HG03565 (cell line): Measurements from ENCODE around the gene ARF3.

Source experiments
- ATAC-seq: cut with Tn5 transposase; IDR thresholded peaks from one replicate; pipeline ENCODE4 v1.9.1; 2021; ENCODE audit warnings: mild to moderate bottlenecking, moderate library complexity; ENCODE audit not compliant: unreplicated experiment

ARF3 gene

GRCh38 chr12:48957141-48958048 lies at the start of gene ARF3:
ARF3 (minus strand) TSS chr12:48957487; CDS start chr12:48941095, 16,392 bp downstream.
- peak; percentile 80 for ATAC-seq

GRCh38 chr12:49000346-49000745 lies 43.1 kb upstream of the ARF3 start:
- ATAC-seq: no peak

GRCh38 chr12:48999371-49000131 lies 42.3 kb upstream of the ARF3 start, which contains the start of gene DDN:
DDN (minus strand) TSS chr12:48999375; CDS start chr12:48999287, 88 bp downstream.
- peak; percentile 31 for ATAC-seq

GRCh38 chr12:48998497-48999353 lies 41.4 kb upstream of the ARF3 start:
- ATAC-seq: peak; percentile 9

GRCh38 chr12:48997719-48998496 lies 40.6 kb upstream of the ARF3 start:
- peak; percentile 27 for ATAC-seq

GRCh38 chr12:48996794-48997718 lies 39.8 kb upstream of the ARF3 start:
- no peak for ATAC-seq

- ATAC-seq: no peak
Measured at GRCh38 chr12:48995086-48995879, 38.0 kb upstream of the ARF3 start.

GRCh38 chr12:48994224-48995085 lies 37.2 kb upstream of the ARF3 start:
- no peak for ATAC-seq

- ATAC-seq: no peak
Measured at GRCh38 chr12:48993787-48994186, 36.5 kb upstream of the ARF3 start.

- ATAC-seq: no peak
Measured at GRCh38 chr12:48991247-48992050, 34.2 kb upstream of the ARF3 start.

GRCh38 chr12:48990552-48990951 lies 33.3 kb upstream of the ARF3 start:
- ATAC-seq: no peak

- no peak for ATAC-seq
Measured at GRCh38 chr12:48988030-48988649, 30.9 kb upstream of the ARF3 start.

GRCh38 chr12:48986720-48987291 lies 29.5 kb upstream of the ARF3 start:
- ATAC-seq: no peak

GRCh38 chr12:48985901-48986300 lies 28.6 kb upstream of the ARF3 start:
- no peak for ATAC-seq

GRCh38 chr12:48985475-48985897 lies 28.2 kb upstream of the ARF3 start:
- no peak for ATAC-seq
